GM12872 (cell line): ENCODE measurements around the gene MTMR11.

Source experiments
- CTCF ChIP-seq: IDR thresholded peaks from 3 replicates; pipeline ENCODE4 v1.5.1; 2011; ENCODE audit warnings: low read depth, mild to moderate bottlenecking, low read length, moderate library complexity; ENCODE audit not compliant: insufficient read depth

MTMR11 gene

GRCh38 chr1:149926296-149926695 lies 10.4 kb downstream of the MTMR11 start:
- TF ChIP-seq CTCF = no peak

- TF ChIP-seq CTCF = no peak
These were observed 10.9 kb downstream of the MTMR11 start for GRCh38 chr1:149925751-149926150.

- no peak for TF ChIP-seq CTCF
These were observed 11.3 kb downstream of the MTMR11 start for GRCh38 chr1:149925345-149925744.

GRCh38 chr1:149923626-149924025 lies 13.1 kb downstream of the MTMR11 start:
- TF ChIP-seq CTCF = no peak

GRCh38 chr1:149917571-149918144 lies 19.0 kb downstream of the MTMR11 start, which contains the start of gene SV2A:
SV2A (minus strand) TSS chr1:149917844; CDS start chr1:149913840, 4,004 bp downstream.
- TF ChIP-seq CTCF = no peak

GRCh38 chr1:149916898-149917252 lies 19.8 kb downstream of the MTMR11 start:
- TF ChIP-seq CTCF = no peak

GRCh38 chr1:149916193-149916897 lies 20.3 kb downstream of the MTMR11 start:
- no peak for TF ChIP-seq CTCF
